Measurements from ENCODE around the gene PTCH2. TPM values are rescaled to one million over a fixed set of nuclear protein-coding genes. Genes with fewer than 3 reads are reported as not detected.
A peak's percentile ranks its signal among the peaks of the same experiment; 100 is the strongest.

Gene PTCH2, protein sequence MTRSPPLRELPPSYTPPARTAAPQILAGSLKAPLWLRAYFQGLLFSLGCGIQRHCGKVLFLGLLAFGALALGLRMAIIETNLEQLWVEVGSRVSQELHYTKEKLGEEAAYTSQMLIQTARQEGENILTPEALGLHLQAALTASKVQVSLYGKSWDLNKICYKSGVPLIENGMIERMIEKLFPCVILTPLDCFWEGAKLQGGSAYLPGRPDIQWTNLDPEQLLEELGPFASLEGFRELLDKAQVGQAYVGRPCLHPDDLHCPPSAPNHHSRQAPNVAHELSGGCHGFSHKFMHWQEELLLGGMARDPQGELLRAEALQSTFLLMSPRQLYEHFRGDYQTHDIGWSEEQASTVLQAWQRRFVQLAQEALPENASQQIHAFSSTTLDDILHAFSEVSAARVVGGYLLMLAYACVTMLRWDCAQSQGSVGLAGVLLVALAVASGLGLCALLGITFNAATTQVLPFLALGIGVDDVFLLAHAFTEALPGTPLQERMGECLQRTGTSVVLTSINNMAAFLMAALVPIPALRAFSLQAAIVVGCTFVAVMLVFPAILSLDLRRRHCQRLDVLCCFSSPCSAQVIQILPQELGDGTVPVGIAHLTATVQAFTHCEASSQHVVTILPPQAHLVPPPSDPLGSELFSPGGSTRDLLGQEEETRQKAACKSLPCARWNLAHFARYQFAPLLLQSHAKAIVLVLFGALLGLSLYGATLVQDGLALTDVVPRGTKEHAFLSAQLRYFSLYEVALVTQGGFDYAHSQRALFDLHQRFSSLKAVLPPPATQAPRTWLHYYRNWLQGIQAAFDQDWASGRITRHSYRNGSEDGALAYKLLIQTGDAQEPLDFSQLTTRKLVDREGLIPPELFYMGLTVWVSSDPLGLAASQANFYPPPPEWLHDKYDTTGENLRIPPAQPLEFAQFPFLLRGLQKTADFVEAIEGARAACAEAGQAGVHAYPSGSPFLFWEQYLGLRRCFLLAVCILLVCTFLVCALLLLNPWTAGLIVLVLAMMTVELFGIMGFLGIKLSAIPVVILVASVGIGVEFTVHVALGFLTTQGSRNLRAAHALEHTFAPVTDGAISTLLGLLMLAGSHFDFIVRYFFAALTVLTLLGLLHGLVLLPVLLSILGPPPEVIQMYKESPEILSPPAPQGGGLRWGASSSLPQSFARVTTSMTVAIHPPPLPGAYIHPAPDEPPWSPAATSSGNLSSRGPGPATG
- 0.09 TPM in 1 of 2 replicates, not detected in the other for total RNA-seq (ENCODE audit: low replicate concordance)

GRCh38 chr1:44842862-44843655, at the start of gene PTCH2:
TSS of gene PTCH2 (minus strand) at chr1:44843253. CDS start at chr1:44842932, 321 bp downstream.
- no peak within 1 kb of the TSS for H3K27ac Mint-ChIP-seq
- H3K4me1 Mint-ChIP-seq, result peaks cover 12% of the 10 kb centered on the region
- Histone ChIP-seq H2AFZ (replicated peaks) (peak within 1 kb of the TSS; percentile 52), H3K36me3 (no peaks in the 10 kb centered on the region), H3K4me2 (peak within 1 kb of the TSS; percentile 87), H3K4me1 (no peaks in the 10 kb centered on the region), H3K4me3 (peak within 1 kb of the TSS; percentile 60), H3K79me2 (ENCODE audit: low read depth) (no peaks in the 10 kb centered on the region), H3F3A (ENCODE audit: low read depth) (peaks cover 17% of the 10 kb centered on the region), H3K27me3 (peaks cover 23% of the 10 kb centered on the region), H3K27ac (no peak within 1 kb of the TSS), H3K9me3 (ENCODE audit: low read depth) (no peaks in the 10 kb centered on the region), H4K20me1 (ENCODE audit: low read depth) (no peaks in the 10 kb centered on the region), H3K9ac (no peak within 1 kb of the TSS)
- H3K27me3 Mint-ChIP-seq (ENCODE audit: insufficient read depth, low read depth), result peaks cover 18% of the 10 kb centered on the region
- H3K36me3 Mint-ChIP-seq, result peaks cover 2% of the 10 kb centered on the region
- no peaks in the 10 kb centered on the region for H3K9me3 Mint-ChIP-seq
- DNase-seq (ENCODE audit: low spot score), result peak; percentile 94
- TF ChIP-seq EZH2 (IDR thresholded peaks at IDR 0.05) (no peak), EZH2phosphoT487 (IDR thresholded peaks at IDR 0.05) (peak; percentile 26)
- peak within 1 kb of the TSS; percentile 84 for H3K4me3 Mint-ChIP-seq

DNA sequence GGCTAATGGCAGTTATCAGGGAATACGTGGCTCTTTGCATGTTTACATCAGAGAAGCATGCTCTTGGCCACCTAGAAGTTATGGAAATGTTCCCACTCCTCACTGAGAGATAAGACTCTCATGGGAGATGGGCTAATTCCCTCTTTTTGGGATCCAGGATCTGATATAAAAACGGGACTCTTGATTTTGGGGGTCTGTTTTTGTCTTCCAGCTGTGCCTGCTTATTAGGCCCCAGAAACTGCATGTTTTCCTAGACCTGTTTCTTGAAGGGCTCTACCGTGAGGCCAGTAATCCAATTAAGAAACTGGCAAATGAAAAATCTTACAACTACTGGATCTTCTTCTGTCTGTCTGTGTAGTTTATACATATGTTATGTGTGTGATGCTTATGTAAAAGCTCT, 47.0 kb upstream of the PTCH2 start:
- Mint-ChIP-seq H3K36me3 (peaks cover 41% of the 10 kb centered on the region), H3K4me3 (no peak overlapping the region), H3K27me3 (ENCODE audit: insufficient read depth, low read depth) (peaks cover 3% of the 10 kb centered on the region), H3K4me1 (no peaks in the 10 kb centered on the region), H3K9me3 (peaks cover 39% of the 10 kb centered on the region), H3K27ac (no peak overlapping the region)
- H3K27ac ChIP-seq, result no peak overlapping the region
- no peak overlapping the region for H3K4me2 ChIP-seq
- H3F3A ChIP-seq (ENCODE audit: low read depth), result no peaks in the 10 kb centered on the region
- H4K20me1 ChIP-seq (ENCODE audit: low read depth), result no peaks in the 10 kb centered on the region
- peak; percentile 36 for DNase-seq (ENCODE audit: low spot score)
- H3K9me3 ChIP-seq (ENCODE audit: low read depth), result peaks cover 22% of the 10 kb centered on the region
- TF ChIP-seq CTCF (IDR thresholded peaks at IDR 0.05) (no peak), EZH2 (IDR thresholded peaks at IDR 0.05) (no peak), EZH2phosphoT487 (IDR thresholded peaks at IDR 0.05) (no peak)
- no peak overlapping the region for H3K4me3 ChIP-seq
- H3K27me3 ChIP-seq, result no peaks in the 10 kb centered on the region
- no peaks in the 10 kb centered on the region for H3K79me2 ChIP-seq (ENCODE audit: low read depth)
- no peaks in the 10 kb centered on the region for H3K4me1 ChIP-seq
- peaks cover 14% of the 10 kb centered on the region for H3K36me3 ChIP-seq
- no peak overlapping the region for H2AFZ ChIP-seq (replicated peaks)
- no peak overlapping the region for H3K9ac ChIP-seq

- no peak overlapping the region for H3K4me3 ChIP-seq
- peaks cover 54% of the 10 kb centered on the region for H3K36me3 Mint-ChIP-seq
- no peak for DNase-seq (ENCODE audit: low spot score)
- H3K27ac ChIP-seq, result no peak overlapping the region
- H3F3A ChIP-seq (ENCODE audit: low read depth), result no peaks in the 10 kb centered on the region
- H3K79me2 ChIP-seq (ENCODE audit: low read depth), result no peaks in the 10 kb centered on the region
- H3K27me3 Mint-ChIP-seq (ENCODE audit: insufficient read depth, low read depth), result peaks cover 3% of the 10 kb centered on the region
- no peaks in the 10 kb centered on the region for H3K4me1 Mint-ChIP-seq
- no peak for TF ChIP-seq EZH2phosphoT487 (IDR thresholded peaks at IDR 0.05)
- no peak for TF ChIP-seq EZH2 (IDR thresholded peaks at IDR 0.05)
- TF ChIP-seq CTCF (IDR thresholded peaks at IDR 0.05), result no peak
- H3K9ac ChIP-seq, result no peak overlapping the region
- no peak overlapping the region for H3K27ac Mint-ChIP-seq
- H4K20me1 ChIP-seq (ENCODE audit: low read depth), result no peaks in the 10 kb centered on the region
- H3K9me3 ChIP-seq (ENCODE audit: low read depth), result peaks cover 18% of the 10 kb centered on the region
- peaks cover 30% of the 10 kb centered on the region for H3K9me3 Mint-ChIP-seq
- H3K4me3 Mint-ChIP-seq, result no peak overlapping the region
- peaks cover 11% of the 10 kb centered on the region for H3K36me3 ChIP-seq
- H3K27me3 ChIP-seq, result no peaks in the 10 kb centered on the region
- H2AFZ ChIP-seq (replicated peaks), result no peak overlapping the region
- no peaks in the 10 kb centered on the region for H3K4me1 ChIP-seq
- H3K4me2 ChIP-seq, result no peak overlapping the region
Observed at GRCh38 chr1:44885406-44885805, 42.4 kb upstream of the PTCH2 start.

All from neural progenitor cell (in vitro differentiated cells).